Stimulated activated CD4-positive, alpha-beta T cell treated with anti-CD3 and anti-CD28 coated beads, Interleukin-4, amount 100 ng/mL, for 48 hours (primary cell): ENCODE measurements around the gene UXS1.

Source experiments
- DNase-seq, 2 donors: peaks; one replicate each; pipeline ENCODE4 v3.0.0-alpha.2; 2020; ENCODE audit warnings: low read depth in 2 of 2

The UXS1 gene

GRCh38 chr2:106109675-106110424, 84.3 kb downstream of the UXS1 start:
- DNase-seq: no peak

- DNase-seq: no peak
Measured at GRCh38 chr2:106108791-106109190, 85.3 kb downstream of the UXS1 start.

- DNase-seq: no peak
Measured at GRCh38 chr2:106108351-106108750, 85.8 kb downstream of the UXS1 start.

- peak; percentile 21 to 29 for DNase-seq
Measured at GRCh38 chr2:106107509-106108131, 86.5 kb downstream of the UXS1 start.

GRCh38 chr2:106106622-106107508, 87.2 kb downstream of the UXS1 start:
- no peak for DNase-seq

- DNase-seq: no peak
Measured at GRCh38 chr2:106105151-106105922, 88.8 kb downstream of the UXS1 start.

- DNase-seq: peak; percentile 33 to 40
Measured at GRCh38 chr2:106104332-106105062, 89.6 kb downstream of the UXS1 start.

- DNase-seq: no peak
Measured at GRCh38 chr2:106099691-106100090, 94.4 kb downstream of the UXS1 start.

- DNase-seq: no peak
Measured at GRCh38 chr2:106098664-106099063, 95.4 kb downstream of the UXS1 start.

- DNase-seq: no peak
Measured at GRCh38 chr2:106098081-106098480, 96.0 kb downstream of the UXS1 start.

- DNase-seq: no peak
Measured at GRCh38 chr2:106097038-106098000, 96.8 kb downstream of the UXS1 start.

GRCh38 chr2:106096299-106097037, 97.6 kb downstream of the UXS1 start:
- no peak for DNase-seq

GRCh38 chr2:106095478-106096298, 98.4 kb downstream of the UXS1 start:
- DNase-seq: peak; percentile 50 to 59

- DNase-seq: peak; percentile 17 to 22
Measured at GRCh38 chr2:106094131-106094841, 99.8 kb downstream of the UXS1 start.

GRCh38 chr2:106090916-106091618, 103.0 kb downstream of the UXS1 start:
- DNase-seq: no peak

GRCh38 chr2:106089611-106090010, 104.5 kb downstream of the UXS1 start:
- no peak for DNase-seq
